GM18909 (cell line): ENCODE data around the gene CEP63.
"Not testable (repeated sequence)": the region's sequence is repeated elsewhere in the genome, so short reads cannot be mapped to it uniquely, and the experiment has no call there.

ENCODE experiments used
- ATAC-seq: cut with Tn5 transposase; IDR thresholded peaks from one replicate; pipeline ENCODE4 v1.9.1; 2021; ENCODE audit warnings: mild to moderate bottlenecking; ENCODE audit not compliant: unreplicated experiment, poor library complexity

CEP63 gene

GRCh38 chr3:134563601-134564000 lies 77.7 kb downstream of the CEP63 start:
- ATAC-seq, result no peak

GRCh38 chr3:134564991-134565390 lies 79.1 kb downstream of the CEP63 start:
- no peak for ATAC-seq

- no peak for ATAC-seq
These were observed 81.7 kb downstream of the CEP63 start for GRCh38 chr3:134567605-134568004.

GRCh38 chr3:134568790-134569189 lies 82.9 kb downstream of the CEP63 start:
- ATAC-seq, result no peak

- not testable (repeated sequence) for ATAC-seq
These were observed 84.0 kb downstream of the CEP63 start for GRCh38 chr3:134569899-134570298.

- ATAC-seq, result no peak
These were observed 90.6 kb downstream of the CEP63 start for GRCh38 chr3:134576426-134576825.

- no peak for ATAC-seq
These were observed 91.0 kb downstream of the CEP63 start for GRCh38 chr3:134576831-134577230.

- no peak for ATAC-seq
These were observed 93.3 kb downstream of the CEP63 start for GRCh38 chr3:134579141-134579665.

GRCh38 chr3:134590766-134591165 lies 104.9 kb downstream of the CEP63 start:
- ATAC-seq, result no peak

GRCh38 chr3:134592806-134593205 lies 106.9 kb downstream of the CEP63 start:
- ATAC-seq, result no peak

- no peak for ATAC-seq
These were observed 108.5 kb downstream of the CEP63 start for GRCh38 chr3:134594331-134594741.

GRCh38 chr3:134594986-134595385 lies 109.1 kb downstream of the CEP63 start:
- not testable (repeated sequence) for ATAC-seq

GRCh38 chr3:134597390-134597970 lies 111.6 kb downstream of the CEP63 start:
- ATAC-seq, result no peak

GRCh38 chr3:134598763-134599545 lies 113.1 kb downstream of the CEP63 start:
- no peak for ATAC-seq

GRCh38 chr3:134600206-134600605 lies 114.3 kb downstream of the CEP63 start:
- no peak for ATAC-seq

- peak; percentile 83 for ATAC-seq
These were observed 115.0 kb downstream of the CEP63 start for GRCh38 chr3:134600685-134601463.

- no peak for ATAC-seq
These were observed 115.9 kb downstream of the CEP63 start for GRCh38 chr3:134601539-134602439.

GRCh38 chr3:134602440-134602814 lies 116.6 kb downstream of the CEP63 start:
- no peak for ATAC-seq

GRCh38 chr3:134603480-134603879 lies 117.6 kb downstream of the CEP63 start:
- no peak for ATAC-seq

- ATAC-seq, result no peak
These were observed 118.1 kb downstream of the CEP63 start for GRCh38 chr3:134603956-134604355.
